PC-9 (cell line): Measurements from ENCODE around the gene SNTG2. TPM values are rescaled to one million over a fixed set of nuclear protein-coding genes. Genes with fewer than 3 reads are reported as not detected.

Experiments
- BruUV-seq: library from RNA; stranded (reverse); fragments of 400-500 nt; replicated peaks from 2 replicates; lab custom pipeline; 2021; lab: Mats Ljungman, UMichigan
- CTCF ChIA-PET: fragments of 300-600 bp; sonication (Branson Sonifier 250); formaldehyde crosslinking; loops from one replicate; lab custom pipeline; 2022; ENCODE audit warnings: antibody characterized with exemption; lab: Charles Lee
- POLR2A ChIA-PET: fragments of 300-600 bp; sonication (Branson Sonifier 250); formaldehyde crosslinking; loops from one replicate; lab custom pipeline; 2022; ENCODE audit warnings: antibody characterized with exemption; ENCODE audit not compliant: unreplicated experiment; lab: Charles Lee
- DNase-seq, 2 experiments: peaks; one replicate each; pipeline versions ENCODE4 v3.0.0 to v3.0.0-alpha.2; 2015 to 2022; ENCODE audit warnings: mixed read lengths in 1 of 2
- H2AFZ ChIP-seq: fragments of 200-600 bp; sonication (generic); 2 replicates; pipeline ENCODE4 v1.8.1; 2017; ENCODE audit warnings: antibody characterized with exemption
- H3F3A ChIP-seq: fragments of 200-600 bp; sonication (generic); 2 replicates; pipeline ENCODE4 v1.8.1; 2017; ENCODE audit warnings: antibody characterized with exemption, mild to moderate bottlenecking, low read depth; ENCODE audit not compliant: insufficient read depth
- H3K27ac ChIP-seq: fragments of 200-600 bp; sonication (generic); 2 replicates; pipeline ENCODE4 v1.6.1; 2016; ENCODE audit warnings: mixed run types
- H3K27me3 ChIP-seq: fragments of 200-600 bp; sonication (generic); 2 replicates; pipeline ENCODE4 v1.6.1; 2016; ENCODE audit warnings: low read depth, mixed run types; ENCODE audit not compliant: insufficient read depth
- H3K36me3 ChIP-seq: fragments of 200-600 bp; sonication (generic); 2 replicates; pipeline ENCODE4 v1.6.1; 2016; ENCODE audit warnings: low read depth, mixed run types
- H3K4me1 ChIP-seq: fragments of 200-600 bp; sonication (generic); replicated peaks from 2 replicates; pipeline ENCODE4 v1.6.1; 2016; ENCODE audit warnings: mixed run types; ENCODE audit not compliant: insufficient read depth
- H3K4me2 ChIP-seq: fragments of 200-600 bp; sonication (generic); 2 replicates; pipeline ENCODE4 v1.6.1; 2017; ENCODE audit warnings: mixed run types
- H3K4me3 ChIP-seq: fragments of 200-600 bp; sonication (generic); 2 replicates; pipeline ENCODE4 v1.6.1; 2016; ENCODE audit warnings: mixed run types
- H3K79me2 ChIP-seq: fragments of 200-600 bp; sonication (generic); 2 replicates; pipeline ENCODE4 v1.6.1; 2017; ENCODE audit warnings: low read depth, mixed run types
- H3K9me2 ChIP-seq: fragments of 200-600 bp; sonication (generic); 2 replicates; pipeline ENCODE4 v1.8.1; 2017; ENCODE audit warnings: mild to moderate bottlenecking; ENCODE audit not compliant: insufficient read depth
- H3K9me3 ChIP-seq: fragments of 200-600 bp; sonication (generic); 2 replicates; pipeline ENCODE4 v1.8.1; 2016; ENCODE audit warnings: low read depth; ENCODE audit not compliant: insufficient read depth
- H4K20me1 ChIP-seq: fragments of 200-600 bp; sonication (generic); 2 replicates; pipeline ENCODE4 v1.8.1; 2017; ENCODE audit not compliant: insufficient read depth
- EZH2 ChIP-seq: fragments of 200-600 bp; sonication (generic); IDR thresholded peaks from 2 replicates; pipeline ENCODE4 v1.8.0; 2017; ENCODE audit warnings: antibody characterized with exemption, low read depth
- intact Hi-C: fragments of 100-400 bp; cut with micrococcal nuclease; formaldehyde crosslinking; loops from one replicate; pipeline ENCODE4 v1.10.0; 2022; ENCODE audit not compliant: unreplicated experiment
- total RNA-seq: library from RNA; stranded (reverse); gene quantifications from 2 replicates; pipeline ENCODE4 v1.2.3, GENCODE V29; 2021
- TF ChIP-seq, protein P1 (sequence below): fragments of 200-600 bp; sonication (generic); conservative IDR thresholded peaks from 2 replicates; pipeline ENCODE4 v1.6.1; 2017; ENCODE audit warnings: mixed run types, antibody characterized with exemption, mild to moderate bottlenecking, moderate library complexity

SNTG2 gene
- total RNA-seq, 1 experiment from 2014 or later, result not detected

DNA sequence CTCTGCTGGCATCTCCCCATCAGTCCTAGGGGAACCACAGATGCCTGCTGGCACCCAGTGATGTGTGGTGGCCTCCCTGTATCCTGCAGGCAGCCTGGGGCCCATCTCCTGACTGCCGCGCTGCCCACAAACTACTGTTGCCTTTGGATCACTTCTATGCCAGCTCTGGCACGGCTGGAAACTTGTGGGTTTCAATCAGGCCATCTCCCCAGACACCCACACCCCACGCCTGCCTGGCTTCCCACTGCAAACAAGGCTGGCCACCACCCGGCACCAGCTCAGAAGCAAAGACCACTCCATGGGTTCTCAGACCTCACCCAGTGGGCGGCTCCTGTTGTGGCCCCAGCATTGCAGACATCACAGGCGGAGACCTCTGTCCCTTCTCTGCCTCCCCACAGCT, 447.5 kb downstream of the SNTG2 start:
- no peak overlapping the region for H3K4me2 ChIP-seq
- intact Hi-C loops, result no loop called here
- no peaks in the 10 kb centered on the region for H3K4me1 ChIP-seq
- ChIA-PET POLR2A (no interaction called here), CTCF (no interaction called here)
- TF ChIP-seq EZH2, result no peak
- TF ChIP-seq, protein P1, sequence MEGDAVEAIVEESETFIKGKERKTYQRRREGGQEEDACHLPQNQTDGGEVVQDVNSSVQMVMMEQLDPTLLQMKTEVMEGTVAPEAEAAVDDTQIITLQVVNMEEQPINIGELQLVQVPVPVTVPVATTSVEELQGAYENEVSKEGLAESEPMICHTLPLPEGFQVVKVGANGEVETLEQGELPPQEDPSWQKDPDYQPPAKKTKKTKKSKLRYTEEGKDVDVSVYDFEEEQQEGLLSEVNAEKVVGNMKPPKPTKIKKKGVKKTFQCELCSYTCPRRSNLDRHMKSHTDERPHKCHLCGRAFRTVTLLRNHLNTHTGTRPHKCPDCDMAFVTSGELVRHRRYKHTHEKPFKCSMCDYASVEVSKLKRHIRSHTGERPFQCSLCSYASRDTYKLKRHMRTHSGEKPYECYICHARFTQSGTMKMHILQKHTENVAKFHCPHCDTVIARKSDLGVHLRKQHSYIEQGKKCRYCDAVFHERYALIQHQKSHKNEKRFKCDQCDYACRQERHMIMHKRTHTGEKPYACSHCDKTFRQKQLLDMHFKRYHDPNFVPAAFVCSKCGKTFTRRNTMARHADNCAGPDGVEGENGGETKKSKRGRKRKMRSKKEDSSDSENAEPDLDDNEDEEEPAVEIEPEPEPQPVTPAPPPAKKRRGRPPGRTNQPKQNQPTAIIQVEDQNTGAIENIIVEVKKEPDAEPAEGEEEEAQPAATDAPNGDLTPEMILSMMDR, result no peak
- H4K20me1 ChIP-seq, result no peaks in the 10 kb centered on the region
- no peak overlapping the region for H3K4me3 ChIP-seq
- H3K79me2 ChIP-seq, result no peaks in the 10 kb centered on the region
- peaks cover 92% of the 10 kb centered on the region for H3K27me3 ChIP-seq
- no peak overlapping the region for H3K27ac ChIP-seq
- no peak overlapping the region for H2AFZ ChIP-seq
- H3K36me3 ChIP-seq, result no peaks in the 10 kb centered on the region
- H3K9me2 ChIP-seq, result no peaks in the 10 kb centered on the region
- DNase-seq, result no peak
- no peaks in the 10 kb centered on the region for H3F3A ChIP-seq
- H3K9me3 ChIP-seq, result no peaks in the 10 kb centered on the region
- no TSS peak for BruUV-seq

DNA sequence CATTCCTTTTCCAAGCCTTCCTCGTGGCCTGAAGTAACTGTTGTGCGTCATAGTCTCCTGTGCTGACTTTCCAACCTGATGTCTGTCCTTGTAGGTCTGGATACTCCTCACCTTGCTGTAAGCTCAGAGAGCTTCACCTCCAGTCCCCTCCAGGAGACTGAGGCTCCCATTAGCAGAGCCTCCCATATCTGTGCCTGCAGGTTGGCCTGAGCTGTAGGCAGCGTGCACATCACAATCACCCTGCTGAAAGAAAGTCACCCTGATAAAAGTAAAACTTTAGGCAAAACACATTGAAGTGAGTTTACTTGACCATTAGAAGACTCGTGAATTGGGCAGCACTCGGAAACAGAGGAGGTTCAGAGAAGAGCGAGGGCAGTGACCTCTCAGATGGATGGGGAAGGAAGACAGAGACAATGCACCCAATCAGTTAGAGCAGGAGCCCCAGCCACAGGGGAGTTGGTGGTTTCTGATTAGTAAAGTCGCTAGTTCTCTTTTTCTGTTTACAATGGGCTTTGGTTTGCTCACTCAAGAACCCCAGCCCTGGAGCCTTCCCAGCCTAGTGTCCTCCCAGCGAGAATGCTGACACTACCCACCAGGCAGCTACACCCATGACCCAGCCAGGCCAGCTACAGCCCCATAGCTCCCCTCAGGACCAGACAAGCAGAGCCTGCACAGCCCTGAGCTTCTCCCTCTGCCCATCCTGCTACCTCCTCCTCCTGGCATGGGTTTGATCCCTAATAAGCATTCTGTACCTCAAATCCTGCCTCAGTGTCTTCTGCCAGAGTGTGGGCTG, 450.5 kb downstream of the SNTG2 start:
- H3K27ac ChIP-seq, result no peak overlapping the region
- H3K4me1 ChIP-seq, result no peaks in the 10 kb centered on the region
- H3K4me2 ChIP-seq, result no peak overlapping the region
- H3K9me3 ChIP-seq, result no peaks in the 10 kb centered on the region
- peaks cover 89% of the 10 kb centered on the region for H3K27me3 ChIP-seq
- intact Hi-C loops, result no loop called here
- ChIA-PET POLR2A (no interaction called here), CTCF (no interaction called here)
- no peaks in the 10 kb centered on the region for H3F3A ChIP-seq
- no peak for DNase-seq
- BruUV-seq, result no TSS peak
- H2AFZ ChIP-seq, result no peak overlapping the region
- TF ChIP-seq, protein P1, result no peak
- TF ChIP-seq EZH2, result no peak
- H4K20me1 ChIP-seq, result no peaks in the 10 kb centered on the region
- no peaks in the 10 kb centered on the region for H3K79me2 ChIP-seq
- no peak overlapping the region for H3K4me3 ChIP-seq
- H3K36me3 ChIP-seq, result no peaks in the 10 kb centered on the region
- no peaks in the 10 kb centered on the region for H3K9me2 ChIP-seq

DNA sequence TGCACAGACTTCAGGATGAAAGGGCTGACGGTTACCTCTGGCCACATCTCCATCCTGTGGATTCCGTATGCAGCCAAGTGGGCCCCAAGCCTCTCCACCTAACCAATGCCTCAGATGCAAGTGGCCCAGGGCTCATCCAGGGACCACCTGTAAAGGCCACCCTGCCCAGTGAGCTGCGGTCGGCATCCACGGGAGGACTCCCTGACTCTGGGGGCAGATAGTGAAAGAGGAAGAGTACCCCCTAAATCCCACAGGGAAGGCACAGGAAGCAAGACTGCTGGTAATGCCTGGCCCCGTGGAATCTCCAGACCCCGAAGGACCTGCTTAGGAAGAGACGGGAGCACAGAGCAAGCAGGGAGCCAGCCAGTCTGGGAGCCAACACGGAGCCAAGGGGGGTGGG, 451.4 kb downstream of the SNTG2 start:
- no peak overlapping the region for H3K27ac ChIP-seq
- intact Hi-C loops, result no loop called here
- DNase-seq, result no peak
- no TSS peak for BruUV-seq
- no peak overlapping the region for H2AFZ ChIP-seq
- H3K9me2 ChIP-seq, result no peaks in the 10 kb centered on the region
- H3K79me2 ChIP-seq, result no peaks in the 10 kb centered on the region
- no peaks in the 10 kb centered on the region for H3K4me1 ChIP-seq
- no peaks in the 10 kb centered on the region for H3K9me3 ChIP-seq
- TF ChIP-seq, protein P1, result no peak
- no peak for TF ChIP-seq EZH2
- POLR2A ChIA-PET, result no interaction called here
- CTCF ChIA-PET, result no interaction called here
- no peak overlapping the region for H3K4me3 ChIP-seq
- H3K27me3 ChIP-seq, result peaks cover 88% of the 10 kb centered on the region
- no peaks in the 10 kb centered on the region for H3F3A ChIP-seq
- H3K4me2 ChIP-seq, result no peak overlapping the region
- H4K20me1 ChIP-seq, result no peaks in the 10 kb centered on the region
- H3K36me3 ChIP-seq, result no peaks in the 10 kb centered on the region
